GM21723 (cell line): ENCODE measurements around the gene CTSA.
A peak's percentile ranks its signal among the peaks of the same experiment; 100 is the strongest.

Source experiments
- ATAC-seq: cut with Tn5 transposase; IDR thresholded peaks from one replicate; pipeline ENCODE4 v1.9.1; 2021; ENCODE audit warnings: mild to moderate bottlenecking, moderate library complexity; ENCODE audit not compliant: unreplicated experiment

The CTSA gene

GRCh38 chr20:45890985-45891983 lies at the start of gene CTSA, which contains the start of gene NEURL2:
Gene CTSA, plus strand, starts transcription at chr20:45891335. Its CDS starts 234 bp downstream, at chr20:45891569.
Gene NEURL2, minus strand, starts transcription at chr20:45891208. Its CDS starts 217 bp downstream, at chr20:45890991.
- peak; percentile 78 for ATAC-seq

GRCh38 chr20:45841407-45842129 lies 49.6 kb upstream of the CTSA start:
- ATAC-seq = no peak

DNA sequence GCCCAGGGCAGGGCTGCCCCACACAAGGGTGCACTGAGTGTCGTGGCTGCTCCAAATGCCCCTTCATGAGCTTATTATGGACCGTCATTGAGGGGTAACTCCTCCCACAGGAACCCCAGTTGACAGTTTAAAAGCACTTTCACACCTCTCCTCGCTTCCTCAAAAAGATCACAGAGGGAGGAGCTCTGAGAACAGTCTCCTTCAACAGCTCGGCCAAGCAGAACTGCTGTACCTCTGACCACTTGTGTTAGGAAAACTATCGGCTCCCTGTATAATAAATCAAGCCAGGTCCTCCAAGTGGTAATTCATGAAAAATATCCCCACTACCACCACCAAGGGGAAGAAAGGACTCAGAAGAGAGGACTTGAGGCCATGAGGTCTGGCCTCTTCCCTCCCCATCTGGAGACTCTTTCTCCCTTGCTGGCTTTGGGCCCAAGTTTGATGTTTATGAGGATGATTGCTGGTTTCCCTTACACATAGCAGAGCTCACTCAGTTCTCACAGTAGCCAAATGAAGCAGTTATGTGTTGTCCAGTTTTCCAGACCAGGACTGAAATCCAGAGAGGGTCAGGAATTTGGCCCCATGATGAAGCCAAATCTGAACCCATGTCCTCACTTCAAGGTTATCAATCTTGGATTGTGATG lies 48.8 kb upstream of the CTSA start:
- ATAC-seq = no peak

GRCh38 chr20:45843506-45843905 lies 47.6 kb upstream of the CTSA start:
- no peak for ATAC-seq

GRCh38 chr20:45845452-45845851 lies 45.7 kb upstream of the CTSA start:
- no peak for ATAC-seq

DNA sequence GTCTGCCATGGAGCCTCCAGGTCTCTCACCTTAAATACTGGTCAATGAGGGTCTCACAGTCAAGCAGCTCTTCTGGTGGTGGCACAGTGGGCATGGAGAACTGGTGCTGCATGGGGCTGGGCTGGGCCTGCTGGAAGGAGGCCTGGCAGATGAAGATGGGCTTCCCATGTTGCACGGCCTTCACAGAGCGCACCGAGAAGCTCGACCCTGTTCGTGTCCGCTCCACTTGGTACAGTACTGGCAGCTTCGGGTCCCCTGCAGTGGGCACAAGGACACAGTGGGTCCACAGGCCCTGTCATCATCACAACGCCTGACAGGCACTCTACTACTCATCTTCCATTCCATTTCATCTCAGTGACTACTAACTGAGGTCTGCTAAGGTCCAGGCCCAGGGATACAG lies 42.7 kb upstream of the CTSA start:
- ATAC-seq = no peak

- ATAC-seq = no peak
Measured at GRCh38 chr20:45848969-45849582, 42.1 kb upstream of the CTSA start.

DNA sequence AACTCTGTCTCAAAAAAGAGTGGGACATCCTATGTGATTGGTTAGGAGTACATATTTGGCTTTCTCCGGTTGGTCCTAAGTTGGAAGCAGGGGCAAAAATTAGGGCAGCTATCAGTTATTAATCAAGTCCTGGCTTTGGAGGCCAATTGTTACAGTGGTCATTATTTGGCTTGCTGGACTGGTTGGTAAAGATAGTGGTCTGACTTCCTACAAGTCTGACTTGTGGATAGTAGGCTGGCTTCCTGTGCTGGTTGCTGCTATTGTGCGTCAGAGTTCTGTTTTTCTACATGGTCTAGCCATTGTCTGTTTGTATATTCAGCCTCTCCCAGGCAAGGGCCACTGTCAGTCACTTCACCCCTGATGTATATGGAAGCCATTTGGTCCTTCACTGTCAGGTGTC lies 40.9 kb upstream of the CTSA start:
- no peak for ATAC-seq

DNA sequence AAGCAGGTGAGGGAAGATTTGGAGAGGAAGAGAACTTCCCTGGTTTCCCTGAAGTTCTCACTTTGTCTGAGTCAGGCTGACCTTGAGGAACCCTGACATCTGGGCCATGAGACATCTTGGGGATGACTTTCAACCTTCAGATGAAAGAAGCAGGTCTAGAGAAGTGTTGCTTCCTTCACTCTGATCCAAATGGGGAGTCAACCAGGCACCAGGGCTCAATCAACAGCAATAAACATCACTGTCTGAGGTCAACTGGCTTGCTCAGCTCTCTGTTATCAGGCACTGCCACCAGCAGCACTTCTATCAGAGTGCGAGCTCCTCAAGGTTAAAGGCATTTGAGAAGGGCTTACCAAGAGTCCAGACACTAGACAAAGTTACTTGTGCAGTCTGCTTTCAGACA lies 40.2 kb upstream of the CTSA start:
- no peak for ATAC-seq

GRCh38 chr20:45851501-45851900 lies 39.6 kb upstream of the CTSA start:
- no peak for ATAC-seq

GRCh38 chr20:45852326-45852725 lies 38.8 kb upstream of the CTSA start:
- ATAC-seq = no peak

GRCh38 chr20:45853484-45853883 lies 37.7 kb upstream of the CTSA start:
- no peak for ATAC-seq

DNA sequence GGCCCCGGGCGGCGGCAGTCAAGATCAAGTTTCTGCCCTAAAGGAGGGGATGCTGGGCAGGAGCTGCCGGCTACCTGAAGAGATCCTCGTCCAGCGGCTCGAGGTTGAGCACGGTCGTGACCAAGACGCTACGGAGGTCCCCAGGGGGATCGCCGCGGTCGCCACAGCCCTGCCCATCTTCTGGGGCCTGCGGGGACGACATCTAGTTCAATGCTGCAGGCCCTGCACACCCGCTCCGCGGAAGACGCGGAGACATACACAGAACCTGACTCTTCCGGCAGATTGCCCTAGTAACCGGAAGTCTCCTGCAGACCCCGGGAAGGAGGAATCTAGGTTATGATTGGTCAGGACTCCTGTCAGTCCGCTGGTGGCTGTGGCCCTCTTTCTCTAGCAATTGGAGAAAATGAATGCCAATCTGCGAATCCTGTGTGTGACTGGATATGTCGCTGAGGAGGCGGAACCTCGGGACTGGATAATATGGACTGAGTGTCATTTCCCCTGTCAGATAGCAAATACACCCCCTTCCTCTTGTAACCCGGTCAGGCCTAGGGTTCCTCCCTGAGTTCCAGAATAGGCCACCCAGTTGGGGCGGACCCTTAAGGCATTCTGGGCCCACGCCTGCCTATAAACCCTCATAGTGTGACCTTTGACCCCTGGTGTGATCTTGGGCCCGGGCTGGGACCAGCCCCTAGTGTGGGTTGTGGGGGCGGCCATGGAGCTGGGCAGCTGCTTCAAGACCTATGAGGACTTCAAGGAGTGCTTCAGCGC lies 33.8 kb upstream of the CTSA start, which contains the start of the genes ACOT8 and ZSWIM3:
ACOT8 (minus strand) TSS at position 279 of the 768 bp plus-strand sequence; CDS start at position 202, 77 bp downstream.
ZSWIM3 (plus strand) TSS at position 501 of the 768 bp plus-strand sequence; CDS start at position 713, 212 bp downstream.
- ATAC-seq = peak; percentile 93

DNA sequence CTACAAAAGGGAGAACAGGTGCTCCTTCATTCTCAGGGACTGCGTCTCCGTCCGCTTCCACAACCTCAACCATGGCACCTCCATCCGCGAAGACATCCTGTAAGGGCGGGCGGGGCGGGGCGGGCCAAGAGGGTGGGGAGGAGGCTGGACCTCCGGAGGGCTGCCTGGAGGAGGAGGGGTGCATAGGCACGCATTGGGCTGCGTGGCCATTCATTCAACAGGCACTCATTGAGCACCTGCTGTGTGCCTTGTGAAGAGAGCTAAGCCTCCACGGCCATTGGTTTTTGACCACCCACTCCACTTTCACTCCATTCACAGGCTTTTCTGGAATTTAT lies 33.3 kb upstream of the CTSA start:
- ATAC-seq = peak; percentile 30

- no peak for ATAC-seq
Measured at GRCh38 chr20:45859916-45860315, 31.2 kb upstream of the CTSA start.

GRCh38 chr20:45860560-45861220 lies 30.4 kb upstream of the CTSA start:
- ATAC-seq = no peak

GRCh38 chr20:45861221-45862075 lies 29.7 kb upstream of the CTSA start:
- no peak for ATAC-seq
